Activated CD8-positive, alpha-beta memory T cell treated with anti-CD3 and anti-CD28 coated beads for 4 hours (primary cell): ENCODE data around the gene POLR2I.

ENCODE experiments used
- DNase-seq, 2 donors: peaks; one replicate each; pipeline ENCODE4 v3.0.0-alpha.2; 2020; ENCODE audit warnings: low read depth in 2 of 2

The POLR2I gene

GRCh38 chr19:36114721-36115452, at the start of gene POLR2I:
Gene POLR2I (minus strand): TSS chr19:36114875. CDS start chr19:36114856, 19 bp downstream.
- peak; percentile 96 to 99 for DNase-seq

DNA sequence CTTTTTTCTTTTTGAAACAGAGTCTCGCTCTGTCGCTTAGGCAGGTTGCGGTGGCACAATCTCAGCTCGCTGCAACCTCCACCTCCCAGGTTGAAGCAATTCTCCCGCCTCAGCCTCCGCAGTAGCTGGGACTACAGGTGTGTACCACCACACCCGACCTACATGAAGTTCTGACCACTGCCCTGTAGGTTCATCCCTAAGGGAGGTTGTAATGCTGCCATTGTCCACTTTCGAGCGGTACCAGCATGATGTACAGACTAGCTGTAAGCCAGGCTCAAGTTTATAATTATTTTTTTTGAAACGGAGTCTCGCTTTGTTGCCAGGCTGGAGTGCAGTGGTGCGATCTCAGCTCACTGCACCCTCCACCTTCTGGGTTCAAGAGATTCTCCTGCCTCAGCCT, 49.1 kb upstream of the POLR2I start:
- DNase-seq: no peak

DNA sequence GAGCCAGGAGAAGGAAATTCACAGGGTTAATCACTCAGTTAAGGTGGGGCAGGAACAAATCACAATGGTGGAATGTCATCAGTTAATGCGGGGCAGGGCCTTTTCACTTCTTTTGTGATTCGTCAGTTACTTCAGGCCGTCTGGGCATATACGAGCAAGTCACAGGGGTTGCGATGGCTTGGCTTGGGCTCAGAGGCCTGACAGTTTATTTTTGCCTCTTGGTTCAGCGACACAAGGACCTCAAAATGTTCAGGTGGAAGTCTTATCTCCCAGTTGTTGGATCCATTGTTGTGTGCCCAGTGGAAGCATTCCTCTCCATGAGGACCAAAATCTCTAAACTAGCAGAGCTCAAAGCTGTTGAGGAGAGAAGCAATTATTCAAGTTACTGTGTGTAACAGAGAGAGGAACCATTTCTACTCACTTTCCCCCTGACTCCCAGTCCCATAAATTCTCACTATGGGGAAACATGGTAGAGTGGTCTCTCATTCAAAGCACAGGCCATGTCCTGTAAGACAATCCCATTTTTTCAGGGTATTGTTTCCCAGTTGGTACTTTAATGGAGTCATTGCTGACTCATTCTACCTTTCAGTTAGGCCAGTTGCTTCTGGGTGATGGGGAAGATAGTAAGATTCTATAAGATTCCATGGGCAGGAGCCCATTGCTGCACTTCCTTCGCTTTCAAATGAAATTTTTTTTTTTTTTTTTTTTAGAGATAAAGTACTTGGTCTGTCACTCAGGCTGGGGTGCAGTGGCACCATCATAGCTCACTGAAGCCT, 46.3 kb upstream of the POLR2I start:
- DNase-seq: no peak

- no peak for DNase-seq
These were observed 38.5 kb upstream of the POLR2I start for GRCh38 chr19:36153126-36153525.

DNA sequence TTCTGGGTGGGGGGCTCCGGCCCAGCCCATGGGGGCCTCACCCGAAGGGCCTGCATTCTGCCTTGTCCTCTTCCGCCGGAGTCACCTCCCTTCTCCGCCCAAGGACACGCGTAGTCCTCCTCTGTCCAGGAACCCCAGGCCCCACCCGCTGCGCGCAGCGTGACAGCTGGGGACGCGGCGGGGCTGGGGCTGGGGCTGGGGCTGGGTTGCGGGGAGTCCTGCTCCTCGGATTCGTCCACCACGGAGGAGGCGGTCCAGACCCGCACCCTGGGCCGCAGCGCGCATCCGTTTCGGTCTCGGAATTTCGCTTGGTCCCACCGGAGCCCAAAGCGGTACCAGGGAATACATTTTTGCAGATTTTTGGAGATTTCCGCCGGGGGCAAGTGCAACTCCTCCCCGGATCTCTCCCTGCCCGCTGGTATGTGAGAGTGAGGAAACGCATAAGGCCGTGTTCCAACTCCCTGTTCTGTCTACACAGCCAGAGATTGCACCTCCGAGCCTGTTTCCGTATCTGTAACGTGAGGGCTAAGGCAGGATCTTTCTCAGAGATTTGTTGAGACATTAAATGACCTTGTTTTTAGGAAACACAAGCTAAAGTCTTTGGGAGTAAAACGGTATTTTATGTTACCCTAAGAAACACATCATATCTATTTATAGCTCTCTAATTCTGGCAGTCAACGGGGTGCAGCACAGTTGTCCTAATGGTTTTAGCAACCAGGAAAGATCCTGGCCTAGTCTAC, 37.8 kb upstream of the POLR2I start, which contains the start of gene COX7A1:
Gene COX7A1, minus strand, starts transcription at position 96 of the 740 bp plus-strand sequence. Its CDS starts 40 bp downstream, at position 56.
- no peak for DNase-seq

DNA sequence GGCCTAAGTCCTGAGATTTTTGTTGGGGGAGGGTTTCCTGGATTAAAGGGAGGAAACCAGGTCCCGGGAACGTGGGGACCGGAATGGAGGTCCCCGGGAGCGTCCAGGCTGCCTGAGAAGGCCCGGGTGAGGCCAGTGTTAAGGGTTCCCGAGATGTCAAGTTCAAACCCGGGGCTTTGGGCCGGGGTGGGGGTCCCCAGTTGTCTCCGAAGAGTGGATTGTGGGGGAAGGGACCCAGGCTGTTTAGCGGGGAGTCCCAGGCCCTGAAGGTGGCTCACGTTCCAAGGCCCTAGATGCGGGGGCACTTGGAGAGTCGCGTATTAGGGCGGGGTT, 37.3 kb upstream of the POLR2I start:
- DNase-seq: no peak

DNA sequence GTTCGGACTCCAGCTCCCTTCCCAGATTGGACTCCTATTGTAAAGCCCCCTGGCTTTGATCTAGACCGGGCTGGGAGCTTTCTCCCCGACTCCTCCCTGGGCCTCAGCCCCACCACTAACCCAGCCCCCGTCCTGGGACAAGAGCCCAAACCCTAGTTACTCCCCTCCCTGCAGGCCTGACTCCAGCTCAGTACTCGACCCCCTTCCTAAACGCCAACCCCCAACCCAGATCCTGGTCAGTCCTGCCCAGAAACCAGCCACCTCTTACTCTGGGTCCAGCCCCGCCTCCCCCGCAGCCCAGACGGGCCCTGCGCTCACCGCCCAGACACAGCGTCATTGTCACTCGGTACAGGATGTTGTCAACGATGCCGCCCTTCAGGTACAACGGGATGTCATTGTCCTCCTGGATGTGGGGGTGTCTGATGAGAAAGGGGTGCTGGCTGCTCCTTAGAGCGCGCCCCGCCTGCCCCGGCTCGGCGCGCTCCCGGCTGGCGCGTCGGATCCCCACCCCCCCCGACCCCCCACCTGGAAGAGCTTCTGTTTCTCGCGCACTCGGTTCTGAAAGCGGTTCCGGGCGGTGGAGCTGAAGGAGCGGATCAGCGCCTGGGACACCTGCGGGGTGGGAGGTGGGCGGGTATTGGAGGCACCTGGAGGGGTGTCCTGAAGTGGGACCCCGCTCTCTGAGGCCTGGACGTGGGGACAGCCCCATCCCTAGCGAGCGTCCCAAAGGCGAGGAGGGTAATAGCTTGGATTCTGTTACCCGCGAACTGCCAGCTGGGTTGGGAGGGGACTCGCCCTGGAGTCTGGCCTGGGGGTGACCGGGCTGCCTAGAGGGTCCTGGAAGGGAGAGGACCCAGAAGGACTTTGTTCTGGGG, 36.7 kb upstream of the POLR2I start:
- DNase-seq: no peak

DNA sequence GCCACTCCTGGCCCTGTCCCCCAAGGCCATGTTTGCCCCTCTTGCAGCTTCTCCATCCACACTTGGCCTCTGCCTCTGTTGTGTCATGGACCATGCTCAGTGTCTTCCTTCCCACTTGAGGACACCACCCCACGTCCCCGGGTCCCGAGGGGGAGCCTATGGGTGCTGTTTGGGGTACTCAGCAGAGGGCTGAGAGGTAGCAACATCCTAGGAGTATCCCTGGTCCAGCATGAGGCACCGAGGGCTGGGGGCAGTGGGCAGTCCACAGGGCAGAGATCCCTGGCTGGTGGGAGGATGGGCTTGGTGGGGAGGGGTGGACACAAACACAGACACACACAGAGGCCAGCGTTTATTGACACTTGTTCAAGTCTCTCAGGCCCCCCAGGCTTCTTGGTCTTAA, 35.9 kb upstream of the POLR2I start:
- no peak for DNase-seq

DNA sequence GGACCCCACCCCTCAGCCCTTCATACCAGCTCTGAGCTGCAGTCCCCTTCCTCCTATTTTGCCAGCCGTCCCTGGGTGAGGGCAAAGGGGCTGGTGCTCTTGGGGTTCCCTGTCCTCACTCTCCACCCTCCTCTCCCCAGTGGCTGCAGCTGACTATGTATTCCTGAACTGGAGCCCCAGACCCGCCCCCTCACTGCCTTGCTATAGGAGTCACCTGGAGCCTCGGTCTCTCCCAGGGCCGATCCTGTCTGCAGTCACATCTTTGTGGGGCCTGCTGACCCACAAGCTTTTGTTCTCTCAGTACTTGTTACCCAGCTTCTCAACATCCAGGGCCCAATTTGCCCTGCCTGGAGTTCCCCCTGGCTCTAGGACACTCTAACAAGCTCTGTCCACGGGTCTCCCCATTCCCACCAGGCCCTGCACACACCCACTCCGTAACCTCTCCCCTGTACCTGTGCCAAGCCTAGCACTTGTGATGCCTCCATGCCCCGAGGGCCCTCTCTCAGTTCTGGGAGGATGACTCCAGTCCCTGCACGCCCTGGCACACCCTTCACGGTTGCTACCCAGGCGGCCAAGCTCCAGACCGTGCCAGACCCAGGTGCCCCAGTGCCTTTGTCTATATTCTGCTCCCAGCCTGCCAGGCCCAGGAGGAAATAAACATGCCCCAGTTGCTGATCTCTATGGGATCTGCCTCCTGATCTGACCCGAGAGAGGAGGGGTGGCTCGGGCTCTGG, 35.2 kb upstream of the POLR2I start:
- DNase-seq: no peak

GRCh38 chr19:36144624-36145023, 29.9 kb upstream of the POLR2I start:
- DNase-seq: no peak

DNA sequence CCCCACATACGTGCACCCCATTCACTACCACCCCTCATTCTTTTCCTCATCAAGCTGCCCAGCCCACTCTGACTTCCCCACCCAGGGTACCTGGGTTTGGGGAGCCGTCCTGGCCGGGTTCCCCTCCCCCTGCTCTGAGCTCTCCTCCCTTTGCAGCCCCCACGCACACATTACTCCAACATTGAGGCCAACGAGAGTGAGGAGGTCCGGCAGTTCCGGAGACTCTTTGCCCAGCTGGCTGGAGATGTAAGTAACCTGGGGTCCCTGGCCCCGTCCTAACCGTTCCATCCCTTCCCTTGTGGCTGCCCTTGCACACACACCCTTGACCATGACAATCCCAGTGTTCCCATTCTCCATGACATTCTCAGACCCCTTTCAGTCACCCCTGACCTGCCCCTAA, 27.8 kb upstream of the POLR2I start:
- DNase-seq: no peak

DNA sequence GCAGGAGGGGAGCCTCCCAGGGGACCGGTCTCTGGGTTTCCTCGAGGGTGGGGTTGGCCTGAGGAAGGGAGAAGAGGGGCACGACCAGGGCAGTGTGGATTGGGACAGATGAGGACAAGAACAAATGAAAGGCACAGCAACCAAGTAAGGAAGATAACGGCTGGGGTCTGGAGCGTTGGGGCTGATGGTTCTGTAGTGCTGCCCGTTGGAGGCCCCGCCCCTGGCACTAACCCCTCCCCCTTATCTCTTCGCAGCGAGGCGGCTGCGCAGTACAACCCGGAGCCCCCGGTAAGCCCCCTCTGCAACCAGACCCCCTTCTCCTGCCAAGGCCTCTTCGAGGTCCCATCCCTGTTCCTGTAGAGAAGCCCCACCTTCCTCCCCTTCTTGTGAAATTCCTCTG, 27.4 kb upstream of the POLR2I start:
- no peak for DNase-seq

GRCh38 chr19:36141039-36141927, 26.6 kb upstream of the POLR2I start:
- peak; percentile 80 for DNase-seq

DNA sequence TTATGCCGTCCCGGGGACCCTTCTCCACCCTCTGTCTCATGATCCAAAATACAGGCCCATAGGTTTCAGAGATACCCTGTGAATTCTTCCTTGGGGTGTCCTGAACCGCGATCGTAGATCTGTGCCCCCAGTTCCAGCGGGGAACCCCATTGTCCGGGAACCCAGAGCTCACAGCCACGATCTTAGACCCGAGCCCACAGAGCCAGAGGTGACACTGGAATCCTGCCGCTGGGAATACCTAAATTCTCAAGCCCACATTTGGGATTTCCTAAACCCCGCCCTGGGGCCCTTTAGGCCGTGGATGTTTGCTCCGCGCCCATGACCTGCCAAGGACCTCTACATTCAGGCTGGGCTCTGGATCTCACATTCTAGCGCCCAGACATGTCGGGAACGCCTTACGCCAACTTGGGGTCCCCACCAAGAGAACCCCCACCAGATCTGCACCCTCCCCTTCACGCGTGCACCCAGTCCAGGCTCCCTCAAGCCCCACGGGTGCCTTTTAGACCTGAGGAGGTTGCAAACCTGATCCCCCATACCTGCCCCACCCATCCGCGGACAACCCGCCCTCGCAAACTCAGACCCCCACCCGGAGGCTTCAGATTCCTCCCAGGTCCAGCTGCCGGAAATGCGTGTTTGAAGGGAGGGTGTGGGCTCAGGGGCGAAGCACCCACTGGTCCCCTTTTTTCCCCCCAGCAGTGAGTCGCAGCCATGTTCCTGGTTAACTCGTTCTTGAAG, 25.8 kb upstream of the POLR2I start:
- peak in 1 of 2 donors; percentile 17 for DNase-seq

DNA sequence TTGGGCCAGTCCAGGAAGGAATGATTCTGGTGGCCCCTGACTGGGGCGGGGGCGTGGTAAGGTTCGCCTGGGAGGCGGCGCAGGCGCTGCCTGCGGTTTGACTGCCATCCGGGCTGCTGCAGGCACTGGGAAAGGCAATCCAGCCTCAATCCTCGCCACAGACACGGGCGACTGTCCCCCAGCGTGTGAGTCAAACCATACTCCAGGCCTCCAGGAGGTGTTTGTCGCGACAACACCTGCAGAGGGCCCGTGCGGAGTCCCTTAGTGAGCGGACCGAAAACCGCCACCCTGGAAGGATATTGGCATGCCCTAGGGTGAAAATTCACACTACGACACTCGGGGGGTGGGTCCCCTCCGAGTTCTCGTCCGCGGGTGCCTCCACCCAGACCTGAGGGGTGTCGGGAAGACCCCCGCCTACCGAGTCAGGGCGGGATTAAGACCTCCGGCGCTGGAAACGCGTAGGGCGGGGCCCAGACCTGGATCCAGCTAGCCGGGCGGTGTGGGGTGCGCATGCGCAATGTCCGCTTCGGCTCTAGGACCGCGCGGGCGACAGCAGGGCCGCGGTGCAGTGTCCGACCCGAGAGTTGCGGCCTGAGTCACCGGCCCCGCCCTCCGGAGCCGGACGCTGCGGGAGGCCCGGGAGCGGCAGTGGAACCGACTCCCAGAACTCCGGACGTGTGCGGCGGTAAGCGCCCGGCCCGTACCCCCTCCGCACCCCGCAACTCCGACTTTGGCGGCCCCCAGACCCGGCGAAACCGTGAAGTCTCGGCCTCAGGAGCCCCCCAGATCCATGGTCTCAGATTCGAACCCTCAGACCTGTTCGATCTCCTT, 25.0 kb upstream of the POLR2I start, which contains the start of gene CAPNS1:
Gene CAPNS1, plus strand, starts transcription at position 594 of the 831 bp plus-strand sequence. CDS start 946 bp downstream, outside the sequence.
- peak; percentile 83 to 85 for DNase-seq

GRCh38 chr19:36139120-36139472, 24.4 kb upstream of the POLR2I start:
- no peak for DNase-seq

DNA sequence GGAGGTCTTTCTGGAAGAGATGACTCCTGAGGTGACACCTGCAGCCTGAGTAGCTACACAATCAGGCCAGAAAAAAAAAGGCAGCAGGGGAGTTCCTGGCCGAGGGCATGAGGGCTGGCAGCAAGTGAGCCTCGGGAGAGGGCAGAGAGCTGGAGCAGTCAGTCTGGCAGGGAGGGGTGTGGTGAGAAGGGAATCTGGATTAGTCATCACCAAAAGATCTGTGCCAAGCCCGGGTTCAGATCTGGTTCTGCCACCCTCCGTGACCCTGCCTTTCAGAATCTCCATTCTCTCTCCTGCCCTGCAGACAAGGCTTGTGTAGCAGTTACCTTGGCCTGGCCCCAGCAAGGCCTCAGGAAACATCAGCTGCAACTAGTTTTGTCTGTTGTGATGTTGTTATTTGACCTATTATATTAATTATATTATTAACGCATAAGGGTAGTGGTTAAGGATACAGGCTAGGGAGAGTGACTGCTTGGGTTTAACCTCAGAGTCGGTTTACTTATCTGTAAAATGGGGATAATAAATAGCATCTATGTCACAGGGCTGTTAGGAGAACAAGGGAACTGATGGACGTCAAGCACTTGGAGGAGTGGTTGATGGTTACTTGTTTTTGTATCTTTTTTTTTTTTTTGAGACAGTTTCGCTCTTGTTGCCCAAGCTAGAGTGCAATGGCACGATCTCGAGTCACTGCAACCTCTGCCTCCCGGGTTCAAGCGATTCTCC, 22.4 kb upstream of the POLR2I start:
- no peak for DNase-seq
